IMR-90 (cell line): Measurements from ENCODE around the gene EVA1A.

Source experiments
- CTCF ChIP-seq: conservative IDR thresholded peaks from 2 replicates; pipeline ENCODE4 v1.5.1; 2012; ENCODE audit warnings: mild to moderate bottlenecking, low read depth, low read length, improper control_type of control experiment
- FOS ChIP-seq: fragments of 150-350 bp; IDR thresholded peaks from 2 replicates; pipeline ENCODE4 v1.6.1; 2016; ENCODE audit warnings: low read depth, low read length
- MAFK ChIP-seq: IDR thresholded peaks from 2 replicates; pipeline ENCODE4 v1.6.1; 2012; ENCODE audit warnings: low read depth, low read length, improper control_type of control experiment
- MXI1 ChIP-seq: IDR thresholded peaks from 2 replicates; pipeline ENCODE4 v1.6.1; 2012; ENCODE audit warnings: low read depth, mild to moderate bottlenecking, low read length, moderate library complexity, borderline replicate concordance
- POLR2A ChIP-seq: IDR thresholded peaks from 2 replicates; pipeline ENCODE4 v1.6.1; 2012; ENCODE audit warnings: mild to moderate bottlenecking, low read depth, low read length

- TF ChIP-seq POLR2A (no peak), MAFK (no peak), CTCF (no peak), MXI1 (no peak), FOS (no peak)
Measured at GRCh38 chr2:75545387-75545786, 15.4 kb downstream of the EVA1A start.
